NCI-H2171 (cell line): Measurements from ENCODE around the gene EPB41L5.

Experiments
- DNase-seq: peaks from one replicate; lab custom pipeline; 2025; lab: John Stamatoyannopoulos, UW

EPB41L5 gene

DNA sequence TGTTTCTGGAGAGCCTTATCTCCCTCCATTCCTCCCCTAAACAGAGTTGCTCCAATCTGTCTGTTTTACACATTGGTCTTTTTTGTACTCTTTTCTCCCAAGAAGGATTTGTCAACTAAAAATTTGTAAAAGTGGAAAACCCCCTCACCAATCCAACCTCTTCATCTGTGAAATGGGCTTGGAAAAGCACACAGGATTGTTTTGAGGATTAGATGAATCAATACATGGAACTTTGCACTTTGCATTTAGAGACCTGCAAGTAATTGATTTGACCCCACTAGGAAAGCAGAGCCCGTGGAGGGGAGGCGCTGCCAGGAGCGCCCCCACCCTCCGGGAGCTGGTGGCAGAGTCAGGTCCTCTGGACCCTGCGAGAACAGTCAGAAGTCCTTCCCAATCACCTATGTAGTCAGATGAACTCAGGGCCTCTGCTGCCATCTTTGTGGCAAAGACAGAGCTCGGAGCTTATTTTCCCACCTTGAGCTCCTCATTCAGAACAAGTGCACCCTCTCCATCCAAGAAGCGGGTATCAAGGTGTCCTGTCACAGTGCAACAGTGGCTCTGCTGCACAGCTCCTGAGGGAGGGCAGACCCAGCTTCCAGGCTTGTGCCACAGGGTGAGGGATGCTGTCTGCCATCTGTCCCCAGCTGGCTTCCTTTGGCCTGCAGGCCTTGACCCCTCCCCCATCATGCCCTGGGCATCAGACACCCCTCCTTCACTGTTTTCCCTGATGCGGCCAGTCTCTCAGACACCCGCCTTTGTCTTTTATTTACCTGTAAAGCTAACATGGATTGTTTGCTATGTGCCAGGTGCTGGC, 212.1 kb downstream of the EPB41L5 start:
- DNase-seq = no peak

DNA sequence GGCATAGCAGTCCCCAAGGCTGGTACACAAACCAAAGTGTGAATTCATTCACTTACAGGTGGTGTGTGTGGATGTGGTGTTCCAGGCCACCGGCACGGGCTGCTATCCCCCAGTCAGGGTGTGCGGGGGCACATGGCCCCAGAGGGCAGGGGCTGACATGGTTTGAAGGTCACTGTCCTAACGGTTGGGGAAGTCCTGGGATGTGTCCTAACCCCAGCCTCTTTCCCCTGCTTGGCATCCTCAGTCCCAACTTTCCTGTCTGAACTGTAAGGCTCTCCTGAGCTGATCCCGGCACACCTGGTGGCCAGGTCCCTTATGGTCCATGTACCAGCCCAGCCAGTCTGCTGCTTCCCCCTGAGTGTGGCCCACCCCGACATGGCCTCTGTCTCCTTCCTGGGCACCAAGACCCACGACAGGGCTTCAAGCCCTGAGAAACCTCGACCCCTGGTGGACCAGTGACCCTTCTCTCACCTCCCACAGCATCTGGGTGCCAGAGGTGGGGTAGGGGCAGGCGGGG, 212.7 kb downstream of the EPB41L5 start:
- no peak for DNase-seq

DNA sequence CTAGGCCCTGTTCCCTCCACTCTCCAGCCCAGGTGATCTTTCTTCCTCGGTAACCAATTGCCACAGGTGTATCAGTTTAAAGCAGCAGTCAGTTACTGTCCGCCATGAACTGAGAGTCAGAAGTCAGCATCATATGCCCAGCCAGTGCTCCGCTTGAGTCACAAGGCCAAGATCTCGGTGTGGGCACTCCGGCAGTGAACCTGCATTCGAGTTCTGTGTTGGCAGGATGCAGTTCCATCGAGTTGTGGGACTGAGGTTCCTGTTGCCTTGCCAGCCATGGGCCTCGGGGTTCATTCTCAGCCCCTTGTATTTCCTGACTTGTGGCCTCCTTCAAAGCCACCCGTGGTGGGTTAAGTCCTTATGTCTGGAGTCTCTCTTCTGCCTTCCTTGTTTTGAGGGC, 213.4 kb downstream of the EPB41L5 start:
- DNase-seq = no peak

DNA sequence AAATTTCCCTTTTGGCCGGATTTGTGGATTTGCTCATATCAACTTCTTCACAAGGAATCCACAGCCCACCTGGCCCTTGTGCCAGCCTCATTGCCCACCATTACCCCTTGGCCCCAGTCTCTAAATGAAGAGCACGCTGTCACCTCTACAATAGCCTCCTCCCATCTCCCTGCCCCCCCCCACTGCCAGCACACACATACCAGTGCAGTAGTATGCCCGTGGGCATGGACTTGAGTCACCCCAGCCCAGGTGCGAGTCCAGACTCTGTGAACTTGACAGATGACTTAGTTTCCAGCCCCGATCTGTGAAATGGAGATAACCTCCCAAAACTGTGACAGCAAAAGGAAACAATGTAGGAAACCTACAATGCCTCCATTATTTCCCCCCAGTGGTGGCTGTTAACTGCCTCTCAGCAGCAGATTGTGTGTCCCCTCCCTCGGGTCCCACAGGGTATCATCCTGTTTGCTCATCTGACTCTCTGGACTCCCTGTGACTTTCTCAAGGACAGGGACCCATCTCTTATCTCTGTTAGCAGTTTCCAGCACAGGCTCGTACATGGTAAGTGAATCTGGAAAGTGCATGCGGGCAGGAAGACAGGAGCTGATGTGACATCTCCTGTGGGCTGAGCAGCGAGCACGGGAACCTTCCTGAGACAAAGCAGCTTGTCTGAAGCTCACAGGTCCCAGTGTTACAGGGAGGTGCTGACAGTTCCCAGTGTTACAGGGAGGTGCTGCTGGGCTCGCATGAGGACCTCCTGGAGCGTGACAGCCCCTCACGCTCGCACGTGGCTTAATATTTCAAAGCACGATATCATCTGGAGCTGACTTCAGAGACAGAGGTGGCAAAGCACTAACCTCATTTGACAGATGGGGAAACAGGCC, 214.5 kb downstream of the EPB41L5 start:
- DNase-seq = no peak

DNA sequence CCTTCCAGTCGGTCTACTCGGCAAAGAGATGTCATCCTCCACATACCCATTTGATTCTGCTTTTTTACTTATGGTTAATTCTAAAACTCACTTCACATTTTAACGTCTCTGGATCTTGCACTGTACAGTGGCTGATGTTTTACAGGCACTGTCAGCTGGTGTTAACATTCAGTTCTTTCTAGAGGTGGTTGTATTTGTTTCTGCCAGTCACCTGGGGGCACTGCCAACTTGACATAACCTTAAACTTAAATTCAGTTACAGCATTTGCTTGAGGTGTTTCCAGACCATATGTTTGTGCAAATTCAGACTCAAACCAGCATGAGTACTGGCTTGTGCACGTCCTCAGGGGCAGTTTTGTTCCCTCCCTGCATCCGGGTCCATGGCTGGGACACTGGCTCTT, 215.6 kb downstream of the EPB41L5 start:
- no peak for DNase-seq
